HepG2 (cell line): ENCODE results near the gene RAD18.

Experiments used
- ERF ChIP-seq: IDR thresholded peaks from 2 replicates; pipeline ENCODE4 v1.6.1; 2018; ENCODE audit warnings: missing biosample characterization, missing genetic modification reagents
- ETV6 ChIP-seq: sonication (generic); formaldehyde crosslinking; conservative IDR thresholded peaks from 2 replicates; pipeline ENCODE4 v1.4.0; 2020; ENCODE audit warnings: missing genetic modification reagents
- EZH2 ChIP-seq: conservative IDR thresholded peaks from 2 replicates; pipeline ENCODE4 v1.6.1; 2012; ENCODE audit warnings: mild to moderate bottlenecking, low read depth, low read length, moderate library complexity
- FOXK1 ChIP-seq: sonication (generic); formaldehyde crosslinking; IDR thresholded peaks from 2 replicates; pipeline ENCODE4 v1.4.0; 2020; ENCODE audit warnings: low read depth, missing genetic modification reagents, borderline replicate concordance
- IKZF1 ChIP-seq: fragments of 450-650 bp; IDR thresholded peaks from 2 replicates; pipeline ENCODE4 v1.7.1; 2016
- NFYB ChIP-seq: sonication (generic); formaldehyde crosslinking; IDR thresholded peaks from 2 replicates; pipeline ENCODE4 v1.4.0; 2020; ENCODE audit warnings: missing genetic modification reagents
- PATZ1 ChIP-seq: sonication (generic); formaldehyde crosslinking; IDR thresholded peaks from 2 replicates; pipeline ENCODE4 v1.4.0; 2020; ENCODE audit warnings: missing genetic modification reagents
- RXRA ChIP-seq: sonication (generic); formaldehyde crosslinking; IDR thresholded peaks from 2 replicates; pipeline ENCODE4 v1.5.1; 2020; ENCODE audit warnings: missing genetic modification reagents
- SP1 ChIP-seq, 2 experiments: fragments of 450-650 bp in 1 of 2; sonication (generic) in 1 of 2; formaldehyde crosslinking in 1 of 2; IDR thresholded peaks; 2 replicates each; pipeline versions ENCODE4 v1.4.0 to v1.6.1; 2016 to 2020; ENCODE audit warnings: missing genetic modification reagents in 1 of 2
- TARDBP ChIP-seq: sonication (generic); formaldehyde crosslinking; IDR thresholded peaks from 2 replicates; pipeline ENCODE4 v1.8.0; 2022; ENCODE audit warnings: mild to moderate bottlenecking, missing genetic modification reagents
- ZNF274 ChIP-seq: sonication (generic); formaldehyde crosslinking; IDR thresholded peaks from 2 replicates; pipeline ENCODE4 v1.5.1; 2020; ENCODE audit warnings: mild to moderate bottlenecking, missing genetic modification reagents
- ZNF275 ChIP-seq: sonication (generic); formaldehyde crosslinking; IDR thresholded peaks from 2 replicates; pipeline ENCODE4 v1.8.0; 2022; ENCODE audit warnings: missing genetic modification reagents, mild to moderate bottlenecking, inconsistent platforms, borderline replicate concordance
- TF ChIP-seq, protein P1 (sequence below): sonication (generic); formaldehyde crosslinking; IDR thresholded peaks from 2 replicates; pipeline ENCODE4 v1.5.0; 2020; ENCODE audit warnings: mild to moderate bottlenecking, missing genetic modification reagents, moderate library complexity

DNA sequence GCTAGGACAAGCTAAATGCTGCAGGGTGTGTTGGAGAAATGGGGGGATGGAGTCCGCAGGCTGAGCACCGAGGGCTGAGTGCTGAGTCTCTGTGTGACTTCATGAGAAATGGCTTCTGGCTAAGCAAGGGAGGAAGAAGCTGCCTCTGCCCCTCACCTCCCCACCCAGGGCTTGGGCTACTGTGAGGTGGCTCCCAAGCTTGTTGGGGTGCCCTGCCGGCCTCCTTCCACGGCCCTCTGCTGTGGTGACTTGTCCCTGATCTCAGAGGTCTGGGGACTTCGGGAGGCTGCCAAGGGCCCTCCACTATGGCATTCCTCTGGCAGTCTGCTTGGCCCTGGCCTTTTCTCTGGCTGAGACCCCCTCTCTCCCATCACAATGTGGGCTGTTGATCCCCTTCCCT lies 30.1 kb upstream of the RAD18 start:
- no peak for TF ChIP-seq ETV6
- no peak for TF ChIP-seq RXRA (CRISPR knock-in tag)
- TF ChIP-seq, protein P1, sequence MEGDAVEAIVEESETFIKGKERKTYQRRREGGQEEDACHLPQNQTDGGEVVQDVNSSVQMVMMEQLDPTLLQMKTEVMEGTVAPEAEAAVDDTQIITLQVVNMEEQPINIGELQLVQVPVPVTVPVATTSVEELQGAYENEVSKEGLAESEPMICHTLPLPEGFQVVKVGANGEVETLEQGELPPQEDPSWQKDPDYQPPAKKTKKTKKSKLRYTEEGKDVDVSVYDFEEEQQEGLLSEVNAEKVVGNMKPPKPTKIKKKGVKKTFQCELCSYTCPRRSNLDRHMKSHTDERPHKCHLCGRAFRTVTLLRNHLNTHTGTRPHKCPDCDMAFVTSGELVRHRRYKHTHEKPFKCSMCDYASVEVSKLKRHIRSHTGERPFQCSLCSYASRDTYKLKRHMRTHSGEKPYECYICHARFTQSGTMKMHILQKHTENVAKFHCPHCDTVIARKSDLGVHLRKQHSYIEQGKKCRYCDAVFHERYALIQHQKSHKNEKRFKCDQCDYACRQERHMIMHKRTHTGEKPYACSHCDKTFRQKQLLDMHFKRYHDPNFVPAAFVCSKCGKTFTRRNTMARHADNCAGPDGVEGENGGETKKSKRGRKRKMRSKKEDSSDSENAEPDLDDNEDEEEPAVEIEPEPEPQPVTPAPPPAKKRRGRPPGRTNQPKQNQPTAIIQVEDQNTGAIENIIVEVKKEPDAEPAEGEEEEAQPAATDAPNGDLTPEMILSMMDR (CRISPR knock-in tag) = no peak
- no peak for TF ChIP-seq ERF
- TF ChIP-seq ZNF274 = no peak
- no peak for TF ChIP-seq IKZF1
- TF ChIP-seq NFYB (CRISPR knock-in tag) = no peak
- TF ChIP-seq ZNF275 (CRISPR knock-in tag) = no peak
- no peak for TF ChIP-seq PATZ1 (CRISPR knock-in tag)
- no peak for TF ChIP-seq SP1 (IDR thresholded peaks at IDR 0.05)
- no peak for TF ChIP-seq SP1 (CRISPR knock-in tag; IDR thresholded peaks at IDR 0.05)
- TF ChIP-seq EZH2 = no peak
- no peak for TF ChIP-seq FOXK1 (CRISPR knock-in tag)
- TF ChIP-seq TARDBP (CRISPR knock-in tag) = no peak
